ENCODE measurements around the gene FAM193A.
"Not testable (repeated sequence)": the region's sequence is repeated elsewhere in the genome, so short reads cannot be mapped to it uniquely, and the experiment has no call there.

The FAM193A gene

DNA sequence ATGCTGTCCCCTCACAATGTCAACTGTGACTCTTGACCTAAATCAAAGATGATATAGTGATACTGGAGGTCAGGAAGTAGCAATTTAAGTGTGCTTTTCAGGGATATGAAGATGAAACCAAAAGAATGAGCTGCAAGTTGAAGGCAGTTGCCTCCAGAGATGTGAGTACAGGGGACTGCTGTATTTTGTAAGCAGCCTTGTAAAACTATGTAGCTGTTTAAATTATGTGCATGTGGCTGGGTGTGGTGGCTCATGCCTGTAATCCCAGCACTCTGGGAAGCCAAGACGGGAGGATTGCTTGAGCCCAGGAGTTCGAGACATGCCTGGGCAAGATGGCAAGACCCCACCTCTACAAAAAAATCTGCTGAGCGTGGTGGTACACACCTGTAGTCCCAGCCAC, 234.8 kb downstream of the FAM193A start:
- no peaks in the 10 kb centered on the region for H3K27me3 ChIP-seq (ENCODE audit: insufficient read depth, poor library complexity, severe bottlenecking)
- DNase-seq (ENCODE audit: low read depth in 1 of 2, low spot score in 1 of 2) = no peak
- peak overlapping the region; percentile 76 for H3K27ac ChIP-seq (replicated peaks)
- no peak overlapping the region for H3K4me3 ChIP-seq (replicated peaks; ENCODE audit: insufficient read depth, low read length)
- TF ChIP-seq, protein P1, sequence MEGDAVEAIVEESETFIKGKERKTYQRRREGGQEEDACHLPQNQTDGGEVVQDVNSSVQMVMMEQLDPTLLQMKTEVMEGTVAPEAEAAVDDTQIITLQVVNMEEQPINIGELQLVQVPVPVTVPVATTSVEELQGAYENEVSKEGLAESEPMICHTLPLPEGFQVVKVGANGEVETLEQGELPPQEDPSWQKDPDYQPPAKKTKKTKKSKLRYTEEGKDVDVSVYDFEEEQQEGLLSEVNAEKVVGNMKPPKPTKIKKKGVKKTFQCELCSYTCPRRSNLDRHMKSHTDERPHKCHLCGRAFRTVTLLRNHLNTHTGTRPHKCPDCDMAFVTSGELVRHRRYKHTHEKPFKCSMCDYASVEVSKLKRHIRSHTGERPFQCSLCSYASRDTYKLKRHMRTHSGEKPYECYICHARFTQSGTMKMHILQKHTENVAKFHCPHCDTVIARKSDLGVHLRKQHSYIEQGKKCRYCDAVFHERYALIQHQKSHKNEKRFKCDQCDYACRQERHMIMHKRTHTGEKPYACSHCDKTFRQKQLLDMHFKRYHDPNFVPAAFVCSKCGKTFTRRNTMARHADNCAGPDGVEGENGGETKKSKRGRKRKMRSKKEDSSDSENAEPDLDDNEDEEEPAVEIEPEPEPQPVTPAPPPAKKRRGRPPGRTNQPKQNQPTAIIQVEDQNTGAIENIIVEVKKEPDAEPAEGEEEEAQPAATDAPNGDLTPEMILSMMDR (IDR thresholded peaks at IDR 0.05; ENCODE audit: insufficient read depth, low read length) = no peak

DNA sequence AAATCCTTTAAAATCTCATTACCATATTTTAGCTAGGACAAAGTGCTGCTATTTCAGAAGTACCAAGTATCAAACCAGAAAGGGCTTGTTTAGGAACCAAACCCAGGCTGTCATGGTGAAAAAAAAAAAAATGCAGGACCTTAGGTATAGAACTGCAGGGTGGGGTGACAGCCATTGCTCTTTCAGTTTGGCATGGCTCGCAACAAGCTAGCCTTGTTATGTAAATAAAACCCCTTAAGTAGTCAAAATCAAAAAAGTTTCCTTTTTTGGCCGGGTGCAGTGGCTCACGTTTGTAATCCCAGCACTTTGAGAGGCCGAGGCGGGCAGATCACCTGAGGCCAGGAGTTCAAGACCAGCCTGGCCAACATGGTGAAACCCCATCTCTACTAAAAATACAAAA, 244.2 kb downstream of the FAM193A start:
- not testable (repeated sequence) for DNase-seq (ENCODE audit: low read depth in 1 of 2, low spot score in 1 of 2); H3K27me3 ChIP-seq (ENCODE audit: insufficient read depth, poor library complexity, severe bottlenecking); H3K27ac ChIP-seq (replicated peaks); H3K4me3 ChIP-seq (replicated peaks; ENCODE audit: insufficient read depth, low read length)

DNA sequence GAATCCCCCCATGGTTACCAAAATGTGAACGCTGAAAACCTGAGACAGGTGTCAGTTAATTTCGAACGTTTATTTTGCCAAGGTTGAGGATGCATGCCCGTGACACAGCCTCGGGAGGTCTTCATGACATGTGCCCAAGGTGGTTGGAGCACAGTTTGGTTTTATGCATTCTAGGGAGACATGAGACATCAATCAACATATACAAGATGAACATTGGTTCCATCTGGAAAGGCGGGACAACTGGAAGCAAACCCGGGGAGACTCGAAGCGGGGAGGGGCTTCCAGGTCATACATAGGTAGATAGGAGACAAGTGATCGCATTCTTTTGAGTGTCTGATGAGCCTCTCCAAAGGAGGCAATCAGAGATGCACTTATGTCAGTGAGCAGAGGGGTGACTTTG, 245.5 kb downstream of the FAM193A start:
- H3K27ac ChIP-seq (replicated peaks) = no peak overlapping the region
- TF ChIP-seq SPI1 (IDR thresholded peaks at IDR 0.05; ENCODE audit: borderline replicate concordance, low read depth) (no peak), GABPA (IDR thresholded peaks at IDR 0.05; ENCODE audit: low read depth) (no peak), POLR2AphosphoS5 (IDR thresholded peaks at IDR 0.05; ENCODE audit: low read depth) (no peak)
- TF ChIP-seq, protein P1 (IDR thresholded peaks at IDR 0.05; ENCODE audit: insufficient read depth, low read length) = no peak
- TF ChIP-seq, protein P2, sequence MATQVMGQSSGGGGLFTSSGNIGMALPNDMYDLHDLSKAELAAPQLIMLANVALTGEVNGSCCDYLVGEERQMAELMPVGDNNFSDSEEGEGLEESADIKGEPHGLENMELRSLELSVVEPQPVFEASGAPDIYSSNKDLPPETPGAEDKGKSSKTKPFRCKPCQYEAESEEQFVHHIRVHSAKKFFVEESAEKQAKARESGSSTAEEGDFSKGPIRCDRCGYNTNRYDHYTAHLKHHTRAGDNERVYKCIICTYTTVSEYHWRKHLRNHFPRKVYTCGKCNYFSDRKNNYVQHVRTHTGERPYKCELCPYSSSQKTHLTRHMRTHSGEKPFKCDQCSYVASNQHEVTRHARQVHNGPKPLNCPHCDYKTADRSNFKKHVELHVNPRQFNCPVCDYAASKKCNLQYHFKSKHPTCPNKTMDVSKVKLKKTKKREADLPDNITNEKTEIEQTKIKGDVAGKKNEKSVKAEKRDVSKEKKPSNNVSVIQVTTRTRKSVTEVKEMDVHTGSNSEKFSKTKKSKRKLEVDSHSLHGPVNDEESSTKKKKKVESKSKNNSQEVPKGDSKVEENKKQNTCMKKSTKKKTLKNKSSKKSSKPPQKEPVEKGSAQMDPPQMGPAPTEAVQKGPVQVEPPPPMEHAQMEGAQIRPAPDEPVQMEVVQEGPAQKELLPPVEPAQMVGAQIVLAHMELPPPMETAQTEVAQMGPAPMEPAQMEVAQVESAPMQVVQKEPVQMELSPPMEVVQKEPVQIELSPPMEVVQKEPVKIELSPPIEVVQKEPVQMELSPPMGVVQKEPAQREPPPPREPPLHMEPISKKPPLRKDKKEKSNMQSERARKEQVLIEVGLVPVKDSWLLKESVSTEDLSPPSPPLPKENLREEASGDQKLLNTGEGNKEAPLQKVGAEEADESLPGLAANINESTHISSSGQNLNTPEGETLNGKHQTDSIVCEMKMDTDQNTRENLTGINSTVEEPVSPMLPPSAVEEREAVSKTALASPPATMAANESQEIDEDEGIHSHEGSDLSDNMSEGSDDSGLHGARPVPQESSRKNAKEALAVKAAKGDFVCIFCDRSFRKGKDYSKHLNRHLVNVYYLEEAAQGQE (IDR thresholded peaks at IDR 0.05; ENCODE audit: insufficient replicate concordance, low read depth) = no peak
- H3K27me3 ChIP-seq (ENCODE audit: insufficient read depth, poor library complexity, severe bottlenecking) = no peaks in the 10 kb centered on the region
- no peak for DNase-seq (ENCODE audit: low read depth in 1 of 2, low spot score in 1 of 2)
- H3K4me3 ChIP-seq (replicated peaks; ENCODE audit: insufficient read depth, low read length) = no peak overlapping the region
